ENCODE measurements around the gene FAM228B. TPM values are rescaled to one million over a fixed set of nuclear protein-coding genes. Genes with fewer than 3 reads are reported as not detected.
"Not testable (repeated sequence)": the region's sequence is repeated elsewhere in the genome, so short reads cannot be mapped to it uniquely, and the experiment has no call there.

FAM228B gene
- total RNA-seq, 4 donors from 2014 or later, result 4.1 to 14.6 (median 7.5) TPM

DNA sequence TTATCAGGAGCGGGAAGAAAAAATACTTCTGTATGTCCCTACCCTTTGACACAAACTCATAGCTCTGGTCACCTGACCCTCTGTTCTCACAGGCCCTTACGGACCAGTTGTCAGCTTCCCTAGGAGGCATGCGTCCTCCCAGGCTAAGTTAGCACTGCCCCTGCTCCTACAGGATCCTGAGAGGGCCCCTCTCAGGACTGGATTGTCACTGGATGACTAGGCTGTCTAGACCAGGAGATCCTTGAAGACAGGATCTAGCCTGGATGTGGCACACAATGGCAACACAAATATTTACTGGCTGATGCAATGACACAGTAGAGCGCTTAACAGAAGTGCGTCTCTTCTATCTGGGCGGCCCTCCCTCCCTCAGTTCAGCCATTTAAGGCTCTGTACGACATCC is 59.2 kb downstream of the FAM228B start:
- WGBS, result 90% methylated on average over 6 of the region's 7 CpGs
- Histone ChIP-seq H3K36me3 (no peaks in the 10 kb centered on the region), H3K4me3 (no peak overlapping the region), H3K9me3 (no peaks in the 10 kb centered on the region), H3K27me3 (no peaks in the 10 kb centered on the region), H3K4me1 (no peaks in the 10 kb centered on the region), H3K27ac (no peak overlapping the region)
- DNase-seq (ENCODE audit: low spot score in 2 of 2), result no peak
- TF ChIP-seq CTCF (IDR thresholded peaks at IDR 0.05) (no peak), EP300 (IDR thresholded peaks at IDR 0.05) (no peak), POLR2AphosphoS5 (IDR thresholded peaks at IDR 0.05) (no peak), POLR2A (IDR thresholded peaks at IDR 0.05) (no peak)

DNA sequence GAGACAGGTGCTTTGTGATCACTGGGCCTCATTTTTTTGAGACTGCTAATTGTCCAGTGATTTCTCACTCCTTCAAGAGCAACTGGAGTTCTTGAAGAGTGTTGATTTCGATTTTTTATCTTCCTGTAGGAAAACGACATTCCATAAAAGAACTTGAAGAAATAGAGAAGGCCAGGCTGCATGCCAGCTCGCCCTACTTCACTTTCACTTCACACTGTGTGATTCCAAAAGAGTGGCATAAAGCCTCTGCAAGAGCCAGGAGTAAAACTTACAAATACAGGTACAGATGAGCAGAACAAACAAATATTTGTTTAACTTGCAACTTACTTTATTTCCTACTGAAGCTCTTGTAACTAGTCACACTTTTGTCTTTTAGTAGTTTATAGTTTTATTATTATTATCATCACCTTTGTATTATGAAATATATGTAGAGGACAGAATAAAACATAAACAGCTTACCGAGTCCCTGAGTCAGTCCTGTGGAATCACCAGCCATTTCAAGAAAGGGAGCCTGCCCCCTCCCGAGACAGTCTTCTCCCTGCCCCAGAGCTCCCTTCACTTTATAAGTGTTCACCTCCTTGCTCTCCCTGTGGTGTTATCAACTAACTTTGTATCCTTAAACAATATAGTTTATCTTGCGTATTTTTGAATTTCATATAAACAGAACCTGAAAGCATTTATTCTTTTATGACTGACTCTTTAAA is 60.2 kb downstream of the FAM228B start:
- Histone ChIP-seq H3K27me3 (no peaks in the 10 kb centered on the region), H3K27ac (no peak overlapping the region), H3K36me3 (no peaks in the 10 kb centered on the region), H3K9me3 (no peaks in the 10 kb centered on the region), H3K4me1 (no peaks in the 10 kb centered on the region), H3K4me3 (no peak overlapping the region)
- TF ChIP-seq CTCF (IDR thresholded peaks at IDR 0.05), result no peak
- no peak for TF ChIP-seq EP300 (IDR thresholded peaks at IDR 0.05)
- TF ChIP-seq POLR2A (IDR thresholded peaks at IDR 0.05), result no peak
- TF ChIP-seq POLR2AphosphoS5 (IDR thresholded peaks at IDR 0.05), result no peak
- WGBS, result 80% methylated on average over 6 of the region's 6 CpGs
- DNase-seq (ENCODE audit: low spot score in 2 of 2), result no peak

DNA sequence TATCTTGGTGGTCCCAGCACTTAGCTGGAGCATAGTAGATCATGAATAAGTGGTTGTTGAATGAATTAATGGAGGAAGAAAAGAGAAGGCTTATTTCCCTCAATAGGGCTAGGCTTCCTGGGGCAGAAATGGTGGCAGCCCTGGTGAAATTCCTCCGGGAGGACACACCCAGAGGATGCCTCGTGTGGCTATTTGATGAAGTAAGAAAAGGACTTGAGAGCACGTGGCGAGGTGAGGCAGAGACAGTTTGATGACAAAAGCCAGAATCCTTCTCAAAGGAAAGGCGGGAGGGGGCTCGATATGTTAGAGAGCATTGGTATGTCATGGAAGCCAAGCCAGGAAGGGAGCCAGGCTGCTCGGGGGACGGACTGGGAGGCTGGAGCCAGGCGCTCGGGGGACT is 66.3 kb downstream of the FAM228B start:
- H3K4me3 ChIP-seq, result no peak overlapping the region
- no peaks in the 10 kb centered on the region for H3K4me1 ChIP-seq
- no peaks in the 10 kb centered on the region for H3K27me3 ChIP-seq
- TF ChIP-seq CTCF (IDR thresholded peaks at IDR 0.05), result no peak
- no peak for TF ChIP-seq POLR2A (IDR thresholded peaks at IDR 0.05)
- no peak for TF ChIP-seq POLR2AphosphoS5 (IDR thresholded peaks at IDR 0.05)
- TF ChIP-seq EP300 (IDR thresholded peaks at IDR 0.05), result no peak
- H3K9me3 ChIP-seq, result no peaks in the 10 kb centered on the region
- H3K27ac ChIP-seq, result no peak overlapping the region
- no peak for DNase-seq (ENCODE audit: low spot score in 2 of 2)
- WGBS, result 74% methylated on average over 10 of the region's 10 CpGs
- H3K36me3 ChIP-seq, result no peaks in the 10 kb centered on the region

GRCh38 chr2:24190503-24190902 is 67.2 kb downstream of the FAM228B start:
- TF ChIP-seq EP300 (IDR thresholded peaks at IDR 0.05), result no peak
- no peaks in the 10 kb centered on the region for H3K27me3 ChIP-seq
- no peaks in the 10 kb centered on the region for H3K36me3 ChIP-seq
- H3K4me3 ChIP-seq, result no peak overlapping the region
- DNase-seq (ENCODE audit: low spot score in 2 of 2), result no peak
- no peaks in the 10 kb centered on the region for H3K4me1 ChIP-seq
- 61% methylated on average over 7 of the region's 9 CpGs for WGBS
- no peak overlapping the region for H3K27ac ChIP-seq
- no peaks in the 10 kb centered on the region for H3K9me3 ChIP-seq

GRCh38 chr2:24191156-24191555 is 67.9 kb downstream of the FAM228B start:
- no peaks in the 10 kb centered on the region for H3K4me1 ChIP-seq
- DNase-seq (ENCODE audit: low spot score in 2 of 2), result no peak
- no peaks in the 10 kb centered on the region for H3K27me3 ChIP-seq
- no peaks in the 10 kb centered on the region for H3K36me3 ChIP-seq
- no peak for TF ChIP-seq EP300 (IDR thresholded peaks at IDR 0.05)
- TF ChIP-seq POLR2A (IDR thresholded peaks at IDR 0.05), result no peak
- TF ChIP-seq CTCF (IDR thresholded peaks at IDR 0.05), result no peak
- TF ChIP-seq POLR2AphosphoS5 (IDR thresholded peaks at IDR 0.05), result no peak
- no peaks in the 10 kb centered on the region for H3K9me3 ChIP-seq
- H3K27ac ChIP-seq, result no peak overlapping the region
- no peak overlapping the region for H3K4me3 ChIP-seq
- WGBS, result 88% methylated on average over 9 of the region's 9 CpGs

DNA sequence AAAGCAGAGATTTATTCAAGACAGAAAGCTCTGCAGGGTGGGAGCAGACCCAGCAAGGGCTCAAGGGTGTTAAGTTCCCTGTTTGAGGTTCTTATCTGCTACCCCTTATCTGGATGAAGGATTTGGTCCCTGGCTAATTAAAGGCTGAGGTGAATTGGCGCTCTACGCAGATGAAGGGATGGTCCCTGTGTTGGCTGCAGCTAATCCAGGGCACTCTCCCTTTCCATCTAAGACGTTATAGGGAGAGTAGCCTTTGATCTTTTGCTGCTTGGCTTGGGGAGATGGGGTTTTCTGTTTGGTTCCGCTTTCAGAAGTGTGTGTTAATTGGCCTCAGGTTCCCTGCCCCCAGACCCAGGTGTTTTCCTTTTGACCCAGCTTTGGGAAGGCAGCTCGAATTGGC is 68.6 kb downstream of the FAM228B start:
- no peak overlapping the region for H3K27ac ChIP-seq
- no peak for DNase-seq (ENCODE audit: low spot score in 2 of 2)
- WGBS, result 59% methylated on average over 5 of the region's 5 CpGs
- H3K27me3 ChIP-seq, result no peaks in the 10 kb centered on the region
- H3K4me3 ChIP-seq, result no peak overlapping the region
- no peaks in the 10 kb centered on the region for H3K9me3 ChIP-seq
- TF ChIP-seq EP300 (IDR thresholded peaks at IDR 0.05) (no peak), CTCF (IDR thresholded peaks at IDR 0.05) (no peak), POLR2AphosphoS5 (IDR thresholded peaks at IDR 0.05) (no peak), POLR2A (IDR thresholded peaks at IDR 0.05) (no peak)
- no peaks in the 10 kb centered on the region for H3K4me1 ChIP-seq
- H3K36me3 ChIP-seq, result no peaks in the 10 kb centered on the region

GRCh38 chr2:24197213-24197612 is 73.9 kb downstream of the FAM228B start:
- 97% methylated on average over 1 of the region's 1 CpG for WGBS
- DNase-seq (ENCODE audit: low spot score in 2 of 2); H3K4me1 ChIP-seq; H3K4me3 ChIP-seq; H3K27me3 ChIP-seq; H3K36me3 ChIP-seq; H3K9me3 ChIP-seq; H3K27ac ChIP-seq: not testable (repeated sequence)
